ENCODE measurements around the gene MTCH2. TPM values are rescaled to one million over a fixed set of nuclear protein-coding genes. Genes with fewer than 3 reads are reported as not detected.

Gene MTCH2
- total RNA-seq, 8 experiments from 2014 or later, result 55.8 to 97.7 (median 82.2) TPM

Other genes starting within 250 kb of the MTCH2 start
- 10 to 100 TPM; 13.8 to 31.6 (median 20.9) TPM for gene SLC39A13, start 234.0 kb downstream of the MTCH2 start, total RNA-seq
- gene PSMC3, start 216.1 kb downstream of the MTCH2 start, total RNA-seq, result 100 to 1,000 TPM; 106 to 245 (median 159) TPM
- 1 to 10 TPM in 3 of 8 experiments, under 1 TPM in 3, not detected in 2; 0.14 to 2.2 (median 0.75) TPM for gene RAPSN, start 193.4 kb downstream of the MTCH2 start, total RNA-seq
- gene CELF1, start 89.4 kb downstream of the MTCH2 start, total RNA-seq, result 100 to 1,000 TPM in 4 of 8 experiments, 10 to 100 TPM in 4; 47.2 to 125 (median 106) TPM
- gene PTPMT1, start 77.0 kb downstream of the MTCH2 start, total RNA-seq, result 10 to 100 TPM; 31.6 to 62.8 (median 38.9) TPM
- 10 to 100 TPM; 12.6 to 28.8 (median 18.1) TPM for gene KBTBD4, start 63.6 kb downstream of the MTCH2 start, total RNA-seq
- 100 to 1,000 TPM in 7 of 8 experiments, 10 to 100 TPM in 1; 92.5 to 149 (median 114) TPM for gene NDUFS3, start 63.5 kb downstream of the MTCH2 start, total RNA-seq
- gene FAM180B, start 55.9 kb downstream of the MTCH2 start, total RNA-seq, result 1 to 10 TPM in 1 of 8 experiments, under 1 TPM in 6, not detected in 1; 0.27 to 2.5 (median 0.64) TPM
- gene C1QTNF4, start 48.1 kb downstream of the MTCH2 start, total RNA-seq, result 10 to 100 TPM in 1 of 8 experiments, 1 to 10 TPM in 4, under 1 TPM in 1, not detected in 2; 0.63 to 10.7 (median 5.0) TPM
- gene AGBL2, start 72.8 kb upstream of the MTCH2 start, total RNA-seq, result 1 to 10 TPM in 5 of 8 experiments, under 1 TPM in 3; 0.27 to 2.3 (median 1.5) TPM
- 100 to 1,000 TPM in 2 of 8 experiments, 10 to 100 TPM in 6; 59.2 to 216 (median 76.4) TPM for gene FNBP4, start 124.8 kb upstream of the MTCH2 start, total RNA-seq
- gene NUP160, start 205.8 kb upstream of the MTCH2 start, total RNA-seq, result 10 to 100 TPM; 18.5 to 56.6 (median 33.5) TPM

Data from motor neuron (in vitro differentiated cells).